ENCODE results near the gene ACOX1. TPM values are rescaled to one million over a fixed set of nuclear protein-coding genes. Genes with fewer than 3 reads are reported as not detected.
A peak's percentile ranks its signal among the peaks of the same experiment; 100 is the strongest.

The ACOX1 gene
- total and polyA plus RNA-seq, 2 of the 13 experiments (the other 11 are each of a cell fraction or from before 2014, with no cell fraction given): 86.4 to 120 TPM

DNA sequence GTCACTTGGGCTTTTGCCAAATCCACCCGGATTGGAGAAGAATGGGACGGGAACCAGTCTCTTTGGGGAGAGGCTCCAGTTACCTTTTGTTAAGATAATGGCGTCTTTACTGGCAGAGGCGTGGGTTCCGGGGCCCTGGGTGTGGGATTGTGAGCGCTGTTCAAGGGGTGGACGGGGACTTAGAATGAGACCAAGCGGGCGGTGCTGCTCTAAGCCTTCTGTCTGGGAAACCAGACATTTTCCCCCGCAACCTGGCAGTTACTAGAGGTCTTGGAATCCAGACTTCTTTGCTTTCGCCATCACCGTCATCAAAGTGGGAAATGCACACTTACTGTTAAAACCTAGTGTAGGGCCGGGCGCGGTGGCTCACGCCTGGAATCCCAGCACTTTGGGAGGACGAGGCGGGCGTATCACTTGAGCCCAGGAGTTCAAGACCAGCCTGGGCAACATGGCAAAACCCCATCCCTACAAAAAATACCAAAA, 780 bp upstream of the ACOX1 start (continued):
- TF ChIP-seq HMGA1 (CRISPR knock-in tag; conservative IDR thresholded peaks at IDR 0.05) (no peak), ZBTB8A (CRISPR knock-in tag; IDR thresholded peaks at IDR 0.05; ENCODE audit: borderline replicate concordance, low read depth) (peak; percentile 21; the same call in 1 of the 2 replicates), NPAS2 (CRISPR knock-in tag; IDR thresholded peaks at IDR 0.05; ENCODE audit: borderline replicate concordance) (no peak), TGIF2 (CRISPR knock-in tag; IDR thresholded peaks at IDR 0.05) (no peak), ZNF121 (CRISPR knock-in tag; IDR thresholded peaks at IDR 0.05) (no peak), SALL2 (CRISPR knock-in tag; IDR thresholded peaks at IDR 0.05) (no peak), ZSCAN30 (CRISPR knock-in tag; IDR thresholded peaks at IDR 0.05) (no peak), ZNF343 (CRISPR knock-in tag; IDR thresholded peaks at IDR 0.05) (no peak), ZNF207 (IDR thresholded peaks at IDR 0.05; ENCODE audit: borderline replicate concordance) (no peak), ZNF326 (CRISPR knock-in tag; IDR thresholded peaks at IDR 0.05; ENCODE audit: borderline replicate concordance) (no peak), ZNF768 (CRISPR knock-in tag; IDR thresholded peaks at IDR 0.05) (no peak), ZNF547 (CRISPR knock-in tag; IDR thresholded peaks at IDR 0.05) (0 out of 2 replicates have a peak, but pooled peaks have one; percentile 1), ZNF552 (CRISPR knock-in tag; IDR thresholded peaks at IDR 0.05; ENCODE audit: borderline replicate concordance) (peak; percentile 51; the same call in 1 of the 2 replicates), ZZZ3 (CRISPR knock-in tag; IDR thresholded peaks at IDR 0.05; ENCODE audit: borderline replicate concordance) (peak; percentile 6; the same call in 1 of the 2 replicates), ZNF558 (CRISPR knock-in tag; IDR thresholded peaks at IDR 0.05; ENCODE audit: borderline replicate concordance) (peak; percentile 56; the same call in 1 of the 2 replicates), ZNF557 (CRISPR knock-in tag; IDR thresholded peaks at IDR 0.05) (no peak)
- TF ChIP-seq, protein P1, sequence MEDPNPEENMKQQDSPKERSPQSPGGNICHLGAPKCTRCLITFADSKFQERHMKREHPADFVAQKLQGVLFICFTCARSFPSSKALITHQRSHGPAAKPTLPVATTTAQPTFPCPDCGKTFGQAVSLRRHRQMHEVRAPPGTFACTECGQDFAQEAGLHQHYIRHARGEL (CRISPR knock-in tag; IDR thresholded peaks at IDR 0.05): no peak
- TF ChIP-seq, protein P2, sequence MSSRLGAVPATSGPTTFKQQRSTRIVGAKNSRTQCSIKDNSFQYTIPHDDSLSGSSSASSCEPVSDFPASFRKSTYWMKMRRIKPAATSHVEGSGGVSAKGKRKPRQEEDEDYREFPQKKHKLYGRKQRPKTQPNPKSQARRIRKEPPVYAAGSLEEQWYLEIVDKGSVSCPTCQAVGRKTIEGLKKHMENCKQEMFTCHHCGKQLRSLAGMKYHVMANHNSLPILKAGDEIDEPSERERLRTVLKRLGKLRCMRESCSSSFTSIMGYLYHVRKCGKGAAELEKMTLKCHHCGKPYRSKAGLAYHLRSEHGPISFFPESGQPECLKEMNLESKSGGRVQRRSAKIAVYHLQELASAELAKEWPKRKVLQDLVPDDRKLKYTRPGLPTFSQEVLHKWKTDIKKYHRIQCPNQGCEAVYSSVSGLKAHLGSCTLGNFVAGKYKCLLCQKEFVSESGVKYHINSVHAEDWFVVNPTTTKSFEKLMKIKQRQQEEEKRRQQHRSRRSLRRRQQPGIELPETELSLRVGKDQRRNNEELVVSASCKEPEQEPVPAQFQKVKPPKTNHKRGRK (CRISPR knock-in tag; IDR thresholded peaks at IDR 0.05): 0 out of 2 replicates have a peak, but pooled peaks have one; percentile 13
- TF ChIP-seq, protein P3, sequence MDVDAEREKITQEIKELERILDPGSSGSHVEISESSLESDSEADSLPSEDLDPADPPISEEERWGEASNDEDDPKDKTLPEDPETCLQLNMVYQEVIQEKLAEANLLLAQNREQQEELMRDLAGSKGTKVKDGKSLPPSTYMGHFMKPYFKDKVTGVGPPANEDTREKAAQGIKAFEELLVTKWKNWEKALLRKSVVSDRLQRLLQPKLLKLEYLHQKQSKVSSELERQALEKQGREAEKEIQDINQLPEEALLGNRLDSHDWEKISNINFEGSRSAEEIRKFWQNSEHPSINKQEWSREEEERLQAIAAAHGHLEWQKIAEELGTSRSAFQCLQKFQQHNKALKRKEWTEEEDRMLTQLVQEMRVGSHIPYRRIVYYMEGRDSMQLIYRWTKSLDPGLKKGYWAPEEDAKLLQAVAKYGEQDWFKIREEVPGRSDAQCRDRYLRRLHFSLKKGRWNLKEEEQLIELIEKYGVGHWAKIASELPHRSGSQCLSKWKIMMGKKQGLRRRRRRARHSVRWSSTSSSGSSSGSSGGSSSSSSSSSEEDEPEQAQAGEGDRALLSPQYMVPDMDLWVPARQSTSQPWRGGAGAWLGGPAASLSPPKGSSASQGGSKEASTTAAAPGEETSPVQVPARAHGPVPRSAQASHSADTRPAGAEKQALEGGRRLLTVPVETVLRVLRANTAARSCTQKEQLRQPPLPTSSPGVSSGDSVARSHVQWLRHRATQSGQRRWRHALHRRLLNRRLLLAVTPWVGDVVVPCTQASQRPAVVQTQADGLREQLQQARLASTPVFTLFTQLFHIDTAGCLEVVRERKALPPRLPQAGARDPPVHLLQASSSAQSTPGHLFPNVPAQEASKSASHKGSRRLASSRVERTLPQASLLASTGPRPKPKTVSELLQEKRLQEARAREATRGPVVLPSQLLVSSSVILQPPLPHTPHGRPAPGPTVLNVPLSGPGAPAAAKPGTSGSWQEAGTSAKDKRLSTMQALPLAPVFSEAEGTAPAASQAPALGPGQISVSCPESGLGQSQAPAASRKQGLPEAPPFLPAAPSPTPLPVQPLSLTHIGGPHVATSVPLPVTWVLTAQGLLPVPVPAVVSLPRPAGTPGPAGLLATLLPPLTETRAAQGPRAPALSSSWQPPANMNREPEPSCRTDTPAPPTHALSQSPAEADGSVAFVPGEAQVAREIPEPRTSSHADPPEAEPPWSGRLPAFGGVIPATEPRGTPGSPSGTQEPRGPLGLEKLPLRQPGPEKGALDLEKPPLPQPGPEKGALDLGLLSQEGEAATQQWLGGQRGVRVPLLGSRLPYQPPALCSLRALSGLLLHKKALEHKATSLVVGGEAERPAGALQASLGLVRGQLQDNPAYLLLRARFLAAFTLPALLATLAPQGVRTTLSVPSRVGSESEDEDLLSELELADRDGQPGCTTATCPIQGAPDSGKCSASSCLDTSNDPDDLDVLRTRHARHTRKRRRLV (CRISPR knock-in tag; IDR thresholded peaks at IDR 0.05): no peak; the same call in 1 of the 2 replicates
- TF ChIP-seq, protein P4, sequence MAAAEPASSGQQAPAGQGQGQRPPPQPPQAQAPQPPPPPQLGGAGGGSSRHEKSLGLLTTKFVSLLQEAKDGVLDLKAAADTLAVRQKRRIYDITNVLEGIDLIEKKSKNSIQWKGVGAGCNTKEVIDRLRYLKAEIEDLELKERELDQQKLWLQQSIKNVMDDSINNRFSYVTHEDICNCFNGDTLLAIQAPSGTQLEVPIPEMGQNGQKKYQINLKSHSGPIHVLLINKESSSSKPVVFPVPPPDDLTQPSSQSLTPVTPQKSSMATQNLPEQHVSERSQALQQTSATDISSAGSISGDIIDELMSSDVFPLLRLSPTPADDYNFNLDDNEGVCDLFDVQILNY (CRISPR knock-in tag; conservative IDR thresholded peaks at IDR 0.05): no peak
- TF ChIP-seq, protein P5, sequence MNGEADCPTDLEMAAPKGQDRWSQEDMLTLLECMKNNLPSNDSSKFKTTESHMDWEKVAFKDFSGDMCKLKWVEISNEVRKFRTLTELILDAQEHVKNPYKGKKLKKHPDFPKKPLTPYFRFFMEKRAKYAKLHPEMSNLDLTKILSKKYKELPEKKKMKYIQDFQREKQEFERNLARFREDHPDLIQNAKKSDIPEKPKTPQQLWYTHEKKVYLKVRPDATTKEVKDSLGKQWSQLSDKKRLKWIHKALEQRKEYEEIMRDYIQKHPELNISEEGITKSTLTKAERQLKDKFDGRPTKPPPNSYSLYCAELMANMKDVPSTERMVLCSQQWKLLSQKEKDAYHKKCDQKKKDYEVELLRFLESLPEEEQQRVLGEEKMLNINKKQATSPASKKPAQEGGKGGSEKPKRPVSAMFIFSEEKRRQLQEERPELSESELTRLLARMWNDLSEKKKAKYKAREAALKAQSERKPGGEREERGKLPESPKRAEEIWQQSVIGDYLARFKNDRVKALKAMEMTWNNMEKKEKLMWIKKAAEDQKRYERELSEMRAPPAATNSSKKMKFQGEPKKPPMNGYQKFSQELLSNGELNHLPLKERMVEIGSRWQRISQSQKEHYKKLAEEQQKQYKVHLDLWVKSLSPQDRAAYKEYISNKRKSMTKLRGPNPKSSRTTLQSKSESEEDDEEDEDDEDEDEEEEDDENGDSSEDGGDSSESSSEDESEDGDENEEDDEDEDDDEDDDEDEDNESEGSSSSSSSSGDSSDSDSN (CRISPR knock-in tag; IDR thresholded peaks at IDR 0.05): no peak
